Activated T-cell treated with anti-CD3 and anti-CD28 coated beads for 24 hours (primary cell): ENCODE data around the gene EIF1B.

Experiments used
- DNase-seq: peaks from one replicate; pipeline ENCODE4 v3.0.0-alpha.2; 2020; ENCODE audit warnings: low read depth

EIF1B gene

GRCh38 chr3:40340541-40341170 is 31.1 kb downstream of the EIF1B start:
- DNase-seq, result no peak

GRCh38 chr3:40341671-40342070 is 32.2 kb downstream of the EIF1B start:
- DNase-seq, result no peak

- no peak for DNase-seq
These were observed 41.0 kb downstream of the EIF1B start for GRCh38 chr3:40350529-40350928.

- no peak for DNase-seq
These were observed 45.9 kb downstream of the EIF1B start for GRCh38 chr3:40355410-40355809.

GRCh38 chr3:40358454-40358853 is 48.9 kb downstream of the EIF1B start:
- no peak for DNase-seq
